Adrenal gland (tissue), 5 donors: Measurements from ENCODE around the gene ZMIZ2.

Experiments
- POLR2A ChIP-seq, 2 donors: fragments of 450-650 bp; IDR thresholded peaks; one replicate each; pipeline ENCODE4 v1.6.1; 2017; ENCODE audit warnings: antibody characterized with exemption in 2 of 2, mild to moderate bottlenecking in 2 of 2, moderate library complexity in 1 of 2
- TF ChIP-seq, protein P1 (sequence below), 6 experiments: fragments of 450-650 bp in 4 of 6; fragments of 200-600 bp in 2 of 6; sonication (generic) in 1 of 6; IDR thresholded peaks; 1 replicate in 5 of 6; 2 replicates in 1 of 6; pipeline versions ENCODE4 v1.5.1 to v1.8.0; 2016 to 2021; ENCODE audit warnings: antibody characterized with exemption in 6 of 6, mild to moderate bottlenecking in 2 of 6, moderate library complexity in 1 of 6
- donor health status: DM: no; HTN: no; CAD: no.

DNA sequence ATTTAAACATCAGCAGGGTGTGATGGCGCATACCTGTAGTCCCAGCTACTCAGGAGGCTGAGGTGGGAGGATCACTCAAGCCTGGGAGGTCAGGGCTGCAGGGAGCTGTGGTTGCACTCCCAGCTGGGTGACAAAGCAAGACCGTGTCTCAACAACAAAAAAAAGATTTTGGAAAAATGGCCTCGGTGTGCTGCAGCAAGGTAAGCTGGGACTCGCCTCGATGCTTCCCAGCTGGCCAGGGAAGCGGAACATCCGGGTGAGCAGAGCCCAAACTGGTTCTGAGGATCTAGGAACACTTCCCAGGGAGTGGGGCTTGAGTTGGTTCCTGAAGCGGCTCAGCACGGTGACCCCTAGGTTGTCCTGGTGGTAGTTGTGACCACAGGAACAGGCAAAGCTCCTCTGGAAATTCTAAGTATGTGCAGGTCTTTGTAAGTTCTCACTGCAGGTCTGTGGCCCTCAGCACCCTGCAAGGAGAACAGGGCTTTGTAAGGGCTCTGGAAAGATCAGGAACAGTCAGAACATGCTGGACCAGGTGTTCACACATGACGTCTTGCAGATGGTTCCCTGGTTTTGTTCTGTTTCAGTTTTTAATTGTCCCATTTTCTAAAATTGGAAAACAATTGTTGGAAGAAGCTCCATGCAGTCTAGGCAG lies 38.6 kb upstream of the ZMIZ2 start:
- TF ChIP-seq, protein P1, sequence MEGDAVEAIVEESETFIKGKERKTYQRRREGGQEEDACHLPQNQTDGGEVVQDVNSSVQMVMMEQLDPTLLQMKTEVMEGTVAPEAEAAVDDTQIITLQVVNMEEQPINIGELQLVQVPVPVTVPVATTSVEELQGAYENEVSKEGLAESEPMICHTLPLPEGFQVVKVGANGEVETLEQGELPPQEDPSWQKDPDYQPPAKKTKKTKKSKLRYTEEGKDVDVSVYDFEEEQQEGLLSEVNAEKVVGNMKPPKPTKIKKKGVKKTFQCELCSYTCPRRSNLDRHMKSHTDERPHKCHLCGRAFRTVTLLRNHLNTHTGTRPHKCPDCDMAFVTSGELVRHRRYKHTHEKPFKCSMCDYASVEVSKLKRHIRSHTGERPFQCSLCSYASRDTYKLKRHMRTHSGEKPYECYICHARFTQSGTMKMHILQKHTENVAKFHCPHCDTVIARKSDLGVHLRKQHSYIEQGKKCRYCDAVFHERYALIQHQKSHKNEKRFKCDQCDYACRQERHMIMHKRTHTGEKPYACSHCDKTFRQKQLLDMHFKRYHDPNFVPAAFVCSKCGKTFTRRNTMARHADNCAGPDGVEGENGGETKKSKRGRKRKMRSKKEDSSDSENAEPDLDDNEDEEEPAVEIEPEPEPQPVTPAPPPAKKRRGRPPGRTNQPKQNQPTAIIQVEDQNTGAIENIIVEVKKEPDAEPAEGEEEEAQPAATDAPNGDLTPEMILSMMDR (IDR thresholded peaks at IDR 0.05) = no peak
- TF ChIP-seq POLR2A (IDR thresholded peaks at IDR 0.05) = no peak
